Sigmoid colon (tissue), 4 donors: ENCODE measurements around the gene MYRF.

Experiments
- CTCF ChIP-seq, 4 experiments: fragments of 450-650 bp in 3 of 4; fragments of 200-600 bp in 1 of 4; IDR thresholded peaks; one replicate each; pipeline ENCODE4 v1.5.1; 2016 to 2019; ENCODE audit warnings: antibody characterized with exemption in 4 of 4, mild to moderate bottlenecking in 3 of 4, moderate library complexity in 2 of 4
- EP300 ChIP-seq, 4 donors: sonication (generic); formaldehyde crosslinking; IDR thresholded peaks; one replicate each; pipeline ENCODE4 v1.6.1; 2017; ENCODE audit warnings: antibody characterized with exemption in 4 of 4
- POLR2A ChIP-seq, 2 donors: fragments of 450-650 bp; IDR thresholded peaks; one replicate each; pipeline ENCODE4 v1.6.1; 2016; ENCODE audit warnings: antibody characterized with exemption in 2 of 2, mild to moderate bottlenecking in 2 of 2, moderate library complexity in 2 of 2

- TF ChIP-seq POLR2A (IDR thresholded peaks at IDR 0.05) (no peak), CTCF (IDR thresholded peaks at IDR 0.05) (no peak), EP300 (IDR thresholded peaks at IDR 0.05) (no peak)
These were observed 22.7 kb downstream of the MYRF start for GRCh38 chr11:61775106-61775505.
